ENCODE results near the gene AKR1E2. TPM values are rescaled to one million over a fixed set of nuclear protein-coding genes. Genes with fewer than 3 reads are reported as not detected.

Gene AKR1E2
- total and polyA plus RNA-seq, 9 of the 15 experiments (the other 6 are each of a cell fraction or from before 2014, with no cell fraction given): 4.2 to 16.6 (median 9.8) TPM

- ChIA-PET POLR2A (no interaction called here), CTCF (ENCODE audit: low intra/inter-chr PET ratio) (no interaction called here)
- H3K4me2 ChIP-seq (ENCODE audit: insufficient read depth, low read length): no peak overlapping the region
- no peak for DNase-seq (ENCODE audit: extremely low read depth in 1 of 4, low spot score in 3 of 4)
- H2AFZ ChIP-seq (ENCODE audit: low read depth, low read length): no peak overlapping the region
- H3K36me3 ChIP-seq (ENCODE audit: control insufficient read depth, insufficient read depth, low read length): no peaks in the 10 kb centered on the region
- H3K27me3 ChIP-seq (ENCODE audit: control insufficient read depth in 2 of 2, insufficient read depth in 2 of 2, low read length in 2 of 2): peaks cover 4 to 8% of the 10 kb centered on the region in 2 experiments; a peak in 2 of 5 replicates
- H3K79me2 ChIP-seq (ENCODE audit: control insufficient read depth, insufficient read depth, low read length): no peaks in the 10 kb centered on the region
- TF ChIP-seq CHD7 (IDR thresholded peaks at IDR 0.05; ENCODE audit: low read depth, low read length): no peak
- TF ChIP-seq POLR2H (tag; IDR thresholded peaks at IDR 0.05; ENCODE audit: low read depth): no peak
- no peak for TF ChIP-seq E2F1 (CRISPR knock-in tag; IDR thresholded peaks at IDR 0.05)
- TF ChIP-seq ZNF830 (CRISPR knock-in tag; IDR thresholded peaks at IDR 0.05): no peak
- in situ Hi-C loops (cut with MboI) (no loop called here), intact Hi-C loops (cut with micrococcal nuclease) (no loop called here)
- WGBS (ENCODE audit: insufficient coverage, low coverage, missing lambda C conversion rate): 0% methylated on average over 1 of the region's 1 CpG
- no TSS peak for BruUV-seq (replicated peaks)
- no peak for ATAC-seq
- no peaks in the 10 kb centered on the region for H4K20me1 ChIP-seq (replicated peaks; ENCODE audit: control insufficient read depth, insufficient read depth, low read length)
- no peak overlapping the region for H3K27ac ChIP-seq (ENCODE audit: extremely low read depth, low read depth, low read length)
- H3K9me1 ChIP-seq (ENCODE audit: control insufficient read depth, insufficient read depth, low read length): no peaks in the 10 kb centered on the region
- FAIRE-seq: no peak
- no peak overlapping the region for H3K4me3 ChIP-seq
- H3K9ac ChIP-seq (ENCODE audit: insufficient read depth in 1 of 2, low read depth in 2 of 2, low read length in 2 of 2): no peak overlapping the region
- H3K4me1 ChIP-seq (replicated peaks in 1 of 2; ENCODE audit: control insufficient read depth in 2 of 2, insufficient read depth in 2 of 2, low read length in 2 of 2): no peaks in the 10 kb centered on the region
- 0 out of 2 replicates have a peak, but pooled peaks cover 1% of the 10 kb centered on the region for H3K9me3 ChIP-seq (replicated peaks; ENCODE audit: control insufficient read depth, insufficient read depth, low read depth, low read length)
These were observed 33.6 kb upstream of the AKR1E2 start for GRCh38 chr10:4792381-4792780.
